ENCODE data around the gene TPX2.

Gene TPX2

GRCh38 chr20:31848088-31848999 is 109.3 kb downstream of the TPX2 start:
- TF ChIP-seq, protein P1, sequence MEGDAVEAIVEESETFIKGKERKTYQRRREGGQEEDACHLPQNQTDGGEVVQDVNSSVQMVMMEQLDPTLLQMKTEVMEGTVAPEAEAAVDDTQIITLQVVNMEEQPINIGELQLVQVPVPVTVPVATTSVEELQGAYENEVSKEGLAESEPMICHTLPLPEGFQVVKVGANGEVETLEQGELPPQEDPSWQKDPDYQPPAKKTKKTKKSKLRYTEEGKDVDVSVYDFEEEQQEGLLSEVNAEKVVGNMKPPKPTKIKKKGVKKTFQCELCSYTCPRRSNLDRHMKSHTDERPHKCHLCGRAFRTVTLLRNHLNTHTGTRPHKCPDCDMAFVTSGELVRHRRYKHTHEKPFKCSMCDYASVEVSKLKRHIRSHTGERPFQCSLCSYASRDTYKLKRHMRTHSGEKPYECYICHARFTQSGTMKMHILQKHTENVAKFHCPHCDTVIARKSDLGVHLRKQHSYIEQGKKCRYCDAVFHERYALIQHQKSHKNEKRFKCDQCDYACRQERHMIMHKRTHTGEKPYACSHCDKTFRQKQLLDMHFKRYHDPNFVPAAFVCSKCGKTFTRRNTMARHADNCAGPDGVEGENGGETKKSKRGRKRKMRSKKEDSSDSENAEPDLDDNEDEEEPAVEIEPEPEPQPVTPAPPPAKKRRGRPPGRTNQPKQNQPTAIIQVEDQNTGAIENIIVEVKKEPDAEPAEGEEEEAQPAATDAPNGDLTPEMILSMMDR (IDR thresholded peaks at IDR 0.05; ENCODE audit: extremely low read depth, missing control alignments): no peak
- no peak for DNase-seq (ENCODE audit: low spot score)

- TF ChIP-seq, protein P1 (IDR thresholded peaks at IDR 0.05; ENCODE audit: extremely low read depth, missing control alignments): no peak
- no peak for DNase-seq (ENCODE audit: low spot score)
These were observed 110.3 kb downstream of the TPX2 start for GRCh38 chr20:31849306-31849930.

All from GM20000 (cell line).